OCI-LY7 (cell line): ENCODE data around the gene VPS37B. TPM values are rescaled to one million over a fixed set of nuclear protein-coding genes. Genes with fewer than 3 reads are reported as not detected.

Experiments
- BruUV-seq: library from RNA; stranded (reverse); fragments of 400-500 nt; replicated peaks from 2 replicates; lab custom pipeline; 2021; lab: Mats Ljungman, UMichigan
- CTCF ChIA-PET: fragments of 300-600 bp; sonication (Branson Sonifier 250); formaldehyde crosslinking; loops from one replicate; lab custom pipeline; 2022; ENCODE audit warnings: antibody characterized with exemption; ENCODE audit not compliant: unreplicated experiment; lab: Charles Lee
- POLR2A ChIA-PET: fragments of 300-600 bp; sonication (Branson Sonifier 250); formaldehyde crosslinking; loops from one replicate; lab custom pipeline; 2022; ENCODE audit warnings: antibody characterized with exemption; lab: Charles Lee
- DNase-seq: peaks from one replicate; pipeline ENCODE4 v3.0.0-alpha.2; 2015; ENCODE audit warnings: low spot score
- H2AFZ ChIP-seq: fragments of 200-600 bp; sonication (generic), shearing (Covaris generic); 2 replicates; pipeline ENCODE4 v1.6.1; 2014; ENCODE audit warnings: mild to moderate bottlenecking, antibody characterized with exemption, low read length, moderate library complexity
- H3K27ac ChIP-seq: fragments of 200-600 bp; sonication (generic); 2 replicates; pipeline ENCODE4 v1.5.1; 2014; ENCODE audit warnings: mixed run types, low read depth, mild to moderate bottlenecking, moderate library complexity, low read length, inconsistent platforms; ENCODE audit not compliant: poor library complexity, severe bottlenecking
- H3K36me3 ChIP-seq: fragments of 200-600 bp; sonication (generic); 2 replicates; pipeline ENCODE4 v1.6.1; 2014; ENCODE audit warnings: mild to moderate bottlenecking, antibody characterized with exemption, low read length, moderate library complexity, mixed read lengths; ENCODE audit not compliant: insufficient read depth
- H3K4me1 ChIP-seq: fragments of 200-600 bp; sonication (generic); 2 replicates; pipeline ENCODE4 v1.5.1; 2014; ENCODE audit warnings: mild to moderate bottlenecking, low read length; ENCODE audit not compliant: insufficient read depth, poor library complexity, severe bottlenecking
- H3K4me2 ChIP-seq: fragments of 200-600 bp; sonication (generic); 2 replicates; pipeline ENCODE4 v1.6.1; 2014; ENCODE audit warnings: mild to moderate bottlenecking, low read length
- H3K4me3 ChIP-seq: fragments of 200-600 bp; sonication (generic); 2 replicates; pipeline ENCODE4 v1.5.1; 2014; ENCODE audit warnings: mild to moderate bottlenecking, low read depth, low read length; ENCODE audit not compliant: poor library complexity, severe bottlenecking
- H3K79me2 ChIP-seq: fragments of 200-600 bp; sonication (generic); 2 replicates; pipeline ENCODE4 v1.6.1; 2016; ENCODE audit warnings: low read depth, mild to moderate bottlenecking, low read length, moderate library complexity, mixed read lengths; ENCODE audit not compliant: insufficient read depth
- H3K9me2 ChIP-seq: fragments of 200-600 bp; sonication (generic); 2 replicates; pipeline ENCODE4 v1.6.1; 2016; ENCODE audit warnings: mild to moderate bottlenecking, low read length, mixed read lengths; ENCODE audit not compliant: insufficient read depth
- H3K9me3 ChIP-seq: fragments of 200-600 bp; sonication (generic); 2 replicates; pipeline ENCODE4 v1.6.1; 2014; ENCODE audit warnings: mild to moderate bottlenecking, mixed run types, low read length, mixed read lengths
- H4K20me1 ChIP-seq: fragments of 200-600 bp; sonication (generic); 2 replicates; pipeline ENCODE4 v1.6.1; 2014; ENCODE audit warnings: mild to moderate bottlenecking, antibody characterized with exemption, low read length, moderate library complexity, mixed read lengths; ENCODE audit not compliant: insufficient read depth
- CTCF ChIP-seq: fragments of 200-600 bp; sonication (generic); conservative IDR thresholded peaks from 2 replicates; pipeline ENCODE4 v1.5.1; 2014; ENCODE audit warnings: mild to moderate bottlenecking, antibody characterized with exemption, low read length, moderate library complexity, mixed read lengths
- EZH2phosphoT487 ChIP-seq: fragments of 200-600 bp; sonication (generic); IDR thresholded peaks from 2 replicates; pipeline ENCODE4 v1.6.1; 2018; ENCODE audit warnings: low read depth, borderline replicate concordance, mild to moderate bottlenecking, mixed run types, antibody characterized with exemption, low read length, moderate library complexity, mixed read lengths
- intact Hi-C: fragments of 100-400 bp; cut with micrococcal nuclease; formaldehyde crosslinking; loops from one replicate; pipeline ENCODE4 v1.10.0; 2022; ENCODE audit not compliant: unreplicated experiment
- total RNA-seq, 2 experiments: library from RNA; depleted of rRNA in 1 of 2; stranded (reverse); fragments of >200 nt in 1 of 2; shearing (Covaris generic) in 1 of 2; gene quantifications; 2 replicates each; pipeline ENCODE4 v1.2.3, GENCODE V29; 2014 to 2022

VPS37B gene
- total RNA-seq, 2 experiments from 2014 or later, result 1.7 to 2.5 TPM

DNA sequence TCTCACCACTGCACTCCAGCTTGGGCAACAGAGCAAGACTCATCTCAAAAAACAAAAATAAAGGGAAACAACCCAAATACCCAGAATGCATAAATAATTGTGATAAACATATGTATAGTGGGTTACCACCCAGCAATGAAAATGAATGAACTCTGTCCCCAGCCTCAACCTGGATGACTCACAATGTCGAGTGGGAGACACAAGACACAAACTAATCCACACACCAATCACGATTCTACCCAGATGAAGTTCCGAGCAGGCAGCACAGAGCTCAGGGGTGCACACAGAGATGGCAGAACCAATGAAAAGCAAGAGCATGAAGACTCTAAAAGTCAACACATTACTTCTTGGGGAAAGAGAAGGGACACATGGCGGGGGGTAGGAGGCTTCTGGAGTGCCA lies 43.2 kb upstream of the VPS37B start:
- no peak for DNase-seq
- no peaks in the 10 kb centered on the region for H3K79me2 ChIP-seq
- intact Hi-C loops, result no loop called here
- no peak overlapping the region for H3K27ac ChIP-seq
- TF ChIP-seq EZH2phosphoT487 (no peak), CTCF (no peak)
- no peaks in the 10 kb centered on the region for H3K36me3 ChIP-seq
- CTCF ChIA-PET, result no interaction called here
- no peak overlapping the region for H3K4me3 ChIP-seq
- H2AFZ ChIP-seq, result no peak overlapping the region
- no peaks in the 10 kb centered on the region for H4K20me1 ChIP-seq
- POLR2A ChIA-PET, result interaction anchor here (0.6 kb wide), 1 partner anchor 197 kb away, joined by 3 read pairs; no protein-coding TSS in a partner anchor
- no peaks in the 10 kb centered on the region for H3K9me2 ChIP-seq
- H3K4me2 ChIP-seq, result no peak overlapping the region
- H3K9me3 ChIP-seq, result no peaks in the 10 kb centered on the region
- H3K4me1 ChIP-seq, result peaks cover 27% of the 10 kb centered on the region
- BruUV-seq, result no TSS peak

DNA sequence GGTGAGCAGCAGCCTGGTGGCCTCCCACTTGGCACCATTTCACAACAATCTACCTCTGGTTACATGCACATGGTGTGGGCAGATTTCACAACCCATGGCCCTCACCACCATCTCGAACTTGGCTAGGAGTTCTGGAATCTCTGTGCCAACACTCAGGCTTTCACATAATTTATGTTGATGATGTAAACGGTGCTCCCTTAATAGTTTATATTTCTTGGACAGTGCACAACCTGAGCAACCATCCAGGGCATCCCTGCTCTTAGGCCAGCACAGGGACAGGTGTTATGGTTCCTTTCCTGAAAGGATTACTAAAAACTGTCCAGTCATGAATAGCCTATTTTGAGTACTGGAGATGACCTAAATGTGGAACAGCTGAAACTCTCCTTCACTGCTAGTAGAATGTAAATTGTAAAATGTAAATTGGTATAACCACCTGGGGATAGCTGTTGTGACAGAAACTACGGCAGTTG lies 41.7 kb upstream of the VPS37B start:
- intact Hi-C loops, result no loop called here
- ChIA-PET CTCF (no interaction called here), POLR2A (interaction anchor here (1.0 to 1.2 kb wide), 2 partner anchors 10 to 57 kb away, joined by 3 read pairs; no protein-coding TSS in a partner anchor)
- Histone ChIP-seq H3K27ac (no peak overlapping the region), H3K9me2 (no peaks in the 10 kb centered on the region), H3K36me3 (no peaks in the 10 kb centered on the region), H3K4me3 (no peak overlapping the region), H4K20me1 (no peaks in the 10 kb centered on the region), H3K9me3 (no peaks in the 10 kb centered on the region), H2AFZ (no peak overlapping the region), H3K79me2 (no peaks in the 10 kb centered on the region), H3K4me1 (peaks cover 36% of the 10 kb centered on the region), H3K4me2 (peak overlapping the region; percentile 33)
- DNase-seq, result peak; percentile 43
- BruUV-seq, result no TSS peak
- TF ChIP-seq EZH2phosphoT487 (no peak), CTCF (no peak)

GRCh38 chr12:122935318-122935717 lies 39.4 kb upstream of the VPS37B start:
- H4K20me1 ChIP-seq, result no peaks in the 10 kb centered on the region
- ChIA-PET CTCF (no interaction called here), POLR2A (interaction anchor here (0.8 kb wide), 1 partner anchor 162 kb away, joined by 4 read pairs; no protein-coding TSS in a partner anchor)
- DNase-seq, result no peak
- H3K27ac ChIP-seq, result no peak overlapping the region
- H3K4me3 ChIP-seq, result no peak overlapping the region
- H3K4me2 ChIP-seq, result no peak overlapping the region
- no TSS peak for BruUV-seq
- H3K79me2 ChIP-seq, result no peaks in the 10 kb centered on the region
- intact Hi-C loops, result no loop called here
- H3K9me2 ChIP-seq, result no peaks in the 10 kb centered on the region
- no peak overlapping the region for H2AFZ ChIP-seq
- no peaks in the 10 kb centered on the region for H3K36me3 ChIP-seq
- no peak for TF ChIP-seq EZH2phosphoT487
- no peak for TF ChIP-seq CTCF
- H3K4me1 ChIP-seq, result peaks cover 39% of the 10 kb centered on the region
- no peaks in the 10 kb centered on the region for H3K9me3 ChIP-seq
